Neural cell (in vitro differentiated cells): Measurements from ENCODE around the gene UGT1A1. TPM values are rescaled to one million over a fixed set of nuclear protein-coding genes. Genes with fewer than 3 reads are reported as not detected.

Experiments
- H2AFZ ChIP-seq: fragments of 200-600, 300-800 bp; sonication (generic), shearing (Covaris generic); 2 replicates; pipeline ENCODE4 v1.6.0; 2014; ENCODE audit warnings: low read depth, mild to moderate bottlenecking, antibody characterized with exemption, low read length, moderate library complexity
- H3F3A ChIP-seq: fragments of 200-600 bp; shearing (Covaris generic); 2 replicates; pipeline ENCODE4 v1.6.1; 2016; ENCODE audit warnings: mild to moderate bottlenecking, moderate library complexity, mixed read lengths, antibody characterized with exemption, low read length; ENCODE audit not compliant: insufficient read depth, poor library complexity, severe bottlenecking
- H3K27ac ChIP-seq: fragments of 200-600, 300-800 bp; sonication (generic), shearing (Covaris generic); 2 replicates; pipeline ENCODE4 v1.5.1; 2014; ENCODE audit warnings: mild to moderate bottlenecking, low read length, moderate library complexity
- H3K27me3 ChIP-seq: fragments of 300-800, 200-600 bp; sonication (generic), shearing (Covaris generic); 2 replicates; pipeline ENCODE4 v1.6.0; 2014; ENCODE audit warnings: mild to moderate bottlenecking, low read depth, low read length, moderate library complexity; ENCODE audit not compliant: insufficient read depth
- H3K36me3 ChIP-seq: fragments of 300-800, 200-600 bp; sonication (generic), shearing (Covaris generic); 2 replicates; pipeline ENCODE4 v1.5.1; 2014; ENCODE audit warnings: mild to moderate bottlenecking, antibody characterized with exemption, low read length, moderate library complexity; ENCODE audit not compliant: insufficient read depth
- H3K4me2 ChIP-seq: fragments of 300-800, 200-600 bp; sonication (generic), shearing (Covaris generic); 2 replicates; pipeline ENCODE4 v1.6.0; 2014; ENCODE audit warnings: mild to moderate bottlenecking, low read length
- H3K4me3 ChIP-seq: fragments of 300-800, 200-600 bp; sonication (generic), shearing (Covaris generic); 2 replicates; pipeline ENCODE4 v1.5.1; 2014; ENCODE audit warnings: mild to moderate bottlenecking, low read length, moderate library complexity
- H3K79me2 ChIP-seq: fragments of 200-600 bp; shearing (Covaris generic); replicated peaks from 2 replicates; pipeline ENCODE4 v1.6.0; 2014; ENCODE audit warnings: mild to moderate bottlenecking, low read length, moderate library complexity; ENCODE audit not compliant: insufficient read depth
- H3K9ac ChIP-seq: fragments of 300-800, 200-600 bp; sonication (generic), shearing (Covaris generic); 2 replicates; pipeline ENCODE4 v1.6.1; 2016; ENCODE audit warnings: mild to moderate bottlenecking, low read length, mixed read lengths
- H3K9me2 ChIP-seq: fragments of 200-600 bp; shearing (Covaris generic); 2 replicates; pipeline ENCODE4 v1.6.1; 2016; ENCODE audit warnings: mild to moderate bottlenecking, low read length, mixed read lengths; ENCODE audit not compliant: insufficient read depth
- H3K9me3 ChIP-seq: fragments of 200-600, 300-800 bp; sonication (generic), shearing (Covaris generic); 2 replicates; pipeline ENCODE4 v1.6.1; 2016; ENCODE audit warnings: mild to moderate bottlenecking, mixed run types, low read length, moderate library complexity, mixed read lengths
- H4K20me1 ChIP-seq: fragments of 200-600 bp; shearing (Covaris generic); 2 replicates; pipeline ENCODE4 v1.6.1; 2016; ENCODE audit warnings: mild to moderate bottlenecking, mixed run types; ENCODE audit not compliant: insufficient read depth
- CTCF ChIP-seq: fragments of 450-650 bp; IDR thresholded peaks from 2 replicates; pipeline ENCODE4 v1.5.1; 2014; ENCODE audit warnings: antibody characterized with exemption, mild to moderate bottlenecking, moderate library complexity; ENCODE audit not compliant: poor library complexity, severe bottlenecking
- EP300 ChIP-seq: fragments of 450-650 bp; conservative IDR thresholded peaks from 2 replicates; pipeline ENCODE4 v1.6.1; 2014; ENCODE audit warnings: antibody characterized with exemption, mild to moderate bottlenecking, moderate library complexity; ENCODE audit not compliant: poor library complexity, severe bottlenecking
- EZH2 ChIP-seq: fragments of 200-600, 300-800 bp; shearing (Covaris generic), sonication (generic); IDR thresholded peaks from 2 replicates; pipeline ENCODE4 v1.6.1; 2014; ENCODE audit warnings: antibody characterized with exemption, low read length, borderline replicate concordance, mild to moderate bottlenecking; ENCODE audit not compliant: insufficient read depth, poor library complexity, severe bottlenecking
- MXI1 ChIP-seq: fragments of 450-650 bp; conservative IDR thresholded peaks from 2 replicates; pipeline ENCODE4 v1.6.1; 2014; ENCODE audit warnings: antibody characterized with exemption, mild to moderate bottlenecking; ENCODE audit not compliant: poor library complexity, severe bottlenecking
- POLR2AphosphoS5 ChIP-seq: IDR thresholded peaks from 2 replicates; pipeline ENCODE4 v1.6.1; 2012
- RAD21 ChIP-seq: fragments of 450-650 bp; conservative IDR thresholded peaks from 2 replicates; pipeline ENCODE4 v1.6.1; 2014; ENCODE audit warnings: antibody characterized with exemption, mild to moderate bottlenecking, moderate library complexity
- SMC3 ChIP-seq: fragments of 450-650 bp; conservative IDR thresholded peaks from 2 replicates; pipeline ENCODE4 v1.6.1; 2014; ENCODE audit warnings: antibody characterized with exemption, mild to moderate bottlenecking, moderate library complexity; ENCODE audit not compliant: poor library complexity
- TAF1 ChIP-seq: IDR thresholded peaks from 2 replicates; pipeline ENCODE4 v1.6.1; 2012; ENCODE audit warnings: low read depth
- polyA plus RNA-seq: library from polyadenylated mRNA; depleted of rRNA; stranded (reverse); fragments of >200 nt; gene quantifications from 2 replicates; pipeline ENCODE4 v1.2.3, GENCODE V29; 2014
- TF ChIP-seq, protein P1 (sequence below): IDR thresholded peaks from 2 replicates; pipeline ENCODE4 v1.6.1; 2012; ENCODE audit warnings: borderline replicate concordance

UGT1A1 gene
- polyA plus RNA-seq, 1 donor from 2014 or later = not detected

DNA sequence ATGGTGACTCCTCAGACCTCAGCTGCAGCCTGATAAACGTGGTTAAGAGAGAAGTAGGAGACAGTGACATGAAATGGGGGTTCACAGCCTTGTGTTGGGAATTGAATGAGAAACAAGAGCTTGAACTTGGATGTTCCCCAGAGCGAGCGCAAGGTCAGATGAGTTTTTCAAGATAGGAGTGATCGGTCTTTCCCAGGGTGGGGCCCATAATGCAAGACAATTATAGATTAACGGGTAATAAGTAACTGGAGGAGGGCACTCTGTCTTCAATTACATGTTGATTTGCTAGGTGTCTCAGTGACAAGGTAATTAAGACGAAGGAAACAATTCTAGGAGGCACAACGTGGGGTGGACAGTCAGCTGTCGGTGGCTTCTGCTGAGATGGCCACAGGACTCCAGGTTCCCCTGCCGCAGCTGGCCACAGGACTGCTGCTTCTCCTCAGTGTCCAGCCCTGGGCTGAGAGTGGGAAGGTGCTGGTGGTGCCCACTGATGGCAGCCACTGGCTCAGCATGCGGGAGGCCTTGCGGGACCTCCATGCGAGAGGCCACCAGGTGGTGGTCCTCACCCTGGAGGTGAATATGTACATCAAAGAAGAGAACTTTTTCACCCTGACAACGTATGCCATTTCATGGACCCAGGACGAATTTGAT, 47.3 kb upstream of the UGT1A1 start, which contains the start of gene UGT1A5:
UGT1A5 (plus strand) TSS at position 297 of the 651 bp plus-strand sequence; CDS start at position 382, 85 bp downstream.
- no peak within 1 kb of the TSS for H3K9ac ChIP-seq
- no peaks in the 10 kb centered on the region for H3K79me2 ChIP-seq
- H3K4me2 ChIP-seq = no peak within 1 kb of the TSS
- H4K20me1 ChIP-seq = no peaks in the 10 kb centered on the region
- H3K27me3 ChIP-seq = no peaks in the 10 kb centered on the region
- no peaks in the 10 kb centered on the region for H3K9me2 ChIP-seq
- H3K27ac ChIP-seq = no peak within 1 kb of the TSS
- no peaks in the 10 kb centered on the region for H3K9me3 ChIP-seq
- TF ChIP-seq MXI1 (no peak), TAF1 (no peak), RAD21 (no peak), CTCF (no peak), EZH2 (no peak), SMC3 (no peak), EP300 (no peak), POLR2AphosphoS5 (no peak)
- TF ChIP-seq, protein P1, sequence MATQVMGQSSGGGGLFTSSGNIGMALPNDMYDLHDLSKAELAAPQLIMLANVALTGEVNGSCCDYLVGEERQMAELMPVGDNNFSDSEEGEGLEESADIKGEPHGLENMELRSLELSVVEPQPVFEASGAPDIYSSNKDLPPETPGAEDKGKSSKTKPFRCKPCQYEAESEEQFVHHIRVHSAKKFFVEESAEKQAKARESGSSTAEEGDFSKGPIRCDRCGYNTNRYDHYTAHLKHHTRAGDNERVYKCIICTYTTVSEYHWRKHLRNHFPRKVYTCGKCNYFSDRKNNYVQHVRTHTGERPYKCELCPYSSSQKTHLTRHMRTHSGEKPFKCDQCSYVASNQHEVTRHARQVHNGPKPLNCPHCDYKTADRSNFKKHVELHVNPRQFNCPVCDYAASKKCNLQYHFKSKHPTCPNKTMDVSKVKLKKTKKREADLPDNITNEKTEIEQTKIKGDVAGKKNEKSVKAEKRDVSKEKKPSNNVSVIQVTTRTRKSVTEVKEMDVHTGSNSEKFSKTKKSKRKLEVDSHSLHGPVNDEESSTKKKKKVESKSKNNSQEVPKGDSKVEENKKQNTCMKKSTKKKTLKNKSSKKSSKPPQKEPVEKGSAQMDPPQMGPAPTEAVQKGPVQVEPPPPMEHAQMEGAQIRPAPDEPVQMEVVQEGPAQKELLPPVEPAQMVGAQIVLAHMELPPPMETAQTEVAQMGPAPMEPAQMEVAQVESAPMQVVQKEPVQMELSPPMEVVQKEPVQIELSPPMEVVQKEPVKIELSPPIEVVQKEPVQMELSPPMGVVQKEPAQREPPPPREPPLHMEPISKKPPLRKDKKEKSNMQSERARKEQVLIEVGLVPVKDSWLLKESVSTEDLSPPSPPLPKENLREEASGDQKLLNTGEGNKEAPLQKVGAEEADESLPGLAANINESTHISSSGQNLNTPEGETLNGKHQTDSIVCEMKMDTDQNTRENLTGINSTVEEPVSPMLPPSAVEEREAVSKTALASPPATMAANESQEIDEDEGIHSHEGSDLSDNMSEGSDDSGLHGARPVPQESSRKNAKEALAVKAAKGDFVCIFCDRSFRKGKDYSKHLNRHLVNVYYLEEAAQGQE = no peak
- H2AFZ ChIP-seq = no peak within 1 kb of the TSS
- H3F3A ChIP-seq = no peaks in the 10 kb centered on the region
- no peaks in the 10 kb centered on the region for H3K36me3 ChIP-seq
- no peak within 1 kb of the TSS for H3K4me3 ChIP-seq

- Histone ChIP-seq H2AFZ (no peak overlapping the region), H4K20me1 (no peaks in the 10 kb centered on the region), H3K36me3 (no peaks in the 10 kb centered on the region), H3K9me3 (no peaks in the 10 kb centered on the region), H3F3A (no peaks in the 10 kb centered on the region), H3K4me2 (no peak overlapping the region), H3K9me2 (no peaks in the 10 kb centered on the region), H3K9ac (no peak overlapping the region), H3K27ac (no peak overlapping the region), H3K27me3 (no peaks in the 10 kb centered on the region), H3K79me2 (no peaks in the 10 kb centered on the region), H3K4me3 (no peak overlapping the region)
- TF ChIP-seq TAF1 (no peak), EP300 (no peak), EZH2 (no peak), MXI1 (no peak), RAD21 (no peak), CTCF (no peak), POLR2AphosphoS5 (no peak), SMC3 (no peak)
- TF ChIP-seq, protein P1 = no peak
Observed at GRCh38 chr2:233713262-233713615, 46.8 kb upstream of the UGT1A1 start.
